Measurements from ENCODE around the gene OR2Y1. TPM values are rescaled to one million over a fixed set of nuclear protein-coding genes. Genes with fewer than 3 reads are reported as not detected.
"Not testable (repeated sequence)": the region's sequence is repeated elsewhere in the genome, so short reads cannot be mapped to it uniquely, and the experiment has no call there.

Gene OR2Y1
- total and polyA plus RNA-seq, 2 donors (not counting 1 experiment from before 2014, with no cell fraction given) = not detected

GRCh38 chr5:180703912-180704311 lies 35.9 kb downstream of the OR2Y1 start:
- no peaks in the 10 kb centered on the region for H4K20me1 ChIP-seq (ENCODE audit: control insufficient read depth, extremely low read depth, insufficient read depth, low read length)
- no peak overlapping the region for H3K9ac ChIP-seq (ENCODE audit: insufficient read depth, low read length)
- no peak overlapping the region for H3K27ac ChIP-seq (ENCODE audit: insufficient read depth, low read length)
- H3K27me3 ChIP-seq (ENCODE audit: control insufficient read depth, insufficient read depth, low read length) = no peaks in the 10 kb centered on the region
- no peaks in the 10 kb centered on the region for H3K4me1 ChIP-seq (ENCODE audit: control insufficient read depth, extremely low read depth, insufficient read depth, low read length)
- H3K79me2 ChIP-seq (ENCODE audit: control insufficient read depth, insufficient read depth, low read length) = no peaks in the 10 kb centered on the region
- H3K4me2 ChIP-seq (ENCODE audit: extremely low read depth, insufficient read depth, low read length) = no peak overlapping the region
- no peak overlapping the region for H2AFZ ChIP-seq (ENCODE audit: low read length)
- no peaks in the 10 kb centered on the region for H3K9me3 ChIP-seq (ENCODE audit: control insufficient read depth, insufficient read depth, low read depth, low read length)
- H3K36me3 ChIP-seq (ENCODE audit: control insufficient read depth, insufficient read depth, low read length) = no peaks in the 10 kb centered on the region
- no peak overlapping the region for H3K4me3 ChIP-seq (replicated peaks in 1 of 4; ENCODE audit: control extremely low read depth in 1 of 4, insufficient read depth in 1 of 4, low read depth in 3 of 4, low read length in 4 of 4)
- no peak for TF ChIP-seq CTCF (conservative IDR thresholded peaks at IDR 0.05 in 1 of 2, IDR thresholded peaks at IDR 0.05 in 1 of 2; ENCODE audit: low read depth in 1 of 2, low read length in 2 of 2)
- TF ChIP-seq EZH2 (IDR thresholded peaks at IDR 0.05; ENCODE audit: low read length, missing control alignments) = no peak
- DNase-seq (ENCODE audit: low read depth in 2 of 2) = no peak

- not testable (repeated sequence) for H3K4me2 ChIP-seq (ENCODE audit: extremely low read depth, insufficient read depth, low read length); H4K20me1 ChIP-seq (ENCODE audit: control insufficient read depth, extremely low read depth, insufficient read depth, low read length); H3K27me3 ChIP-seq (ENCODE audit: control insufficient read depth, insufficient read depth, low read length); H3K36me3 ChIP-seq (ENCODE audit: control insufficient read depth, insufficient read depth, low read length); H2AFZ ChIP-seq (ENCODE audit: low read length); H3K27ac ChIP-seq (ENCODE audit: insufficient read depth, low read length); DNase-seq (ENCODE audit: low read depth in 2 of 2); H3K79me2 ChIP-seq (ENCODE audit: control insufficient read depth, insufficient read depth, low read length); H3K4me3 ChIP-seq (replicated peaks in 1 of 4; ENCODE audit: control extremely low read depth in 1 of 4, insufficient read depth in 1 of 4, low read depth in 3 of 4, low read length in 4 of 4); H3K4me1 ChIP-seq (ENCODE audit: control insufficient read depth, extremely low read depth, insufficient read depth, low read length); H3K9me3 ChIP-seq (ENCODE audit: control insufficient read depth, insufficient read depth, low read depth, low read length); H3K9ac ChIP-seq (ENCODE audit: insufficient read depth, low read length)
Observed at GRCh38 chr5:180703371-180703770, 36.5 kb downstream of the OR2Y1 start.

- H4K20me1 ChIP-seq (ENCODE audit: control insufficient read depth, extremely low read depth, insufficient read depth, low read length); H3K79me2 ChIP-seq (ENCODE audit: control insufficient read depth, insufficient read depth, low read length); H3K4me3 ChIP-seq (replicated peaks in 1 of 4; ENCODE audit: control extremely low read depth in 1 of 4, insufficient read depth in 1 of 4, low read depth in 3 of 4, low read length in 4 of 4); H3K4me2 ChIP-seq (ENCODE audit: extremely low read depth, insufficient read depth, low read length); H3K9me3 ChIP-seq (ENCODE audit: control insufficient read depth, insufficient read depth, low read depth, low read length); H3K4me1 ChIP-seq (ENCODE audit: control insufficient read depth, extremely low read depth, insufficient read depth, low read length); H3K27ac ChIP-seq (ENCODE audit: insufficient read depth, low read length); H3K9ac ChIP-seq (ENCODE audit: insufficient read depth, low read length); H3K36me3 ChIP-seq (ENCODE audit: control insufficient read depth, insufficient read depth, low read length); DNase-seq (ENCODE audit: low read depth in 2 of 2); H2AFZ ChIP-seq (ENCODE audit: low read length); H3K27me3 ChIP-seq (ENCODE audit: control insufficient read depth, insufficient read depth, low read length): not testable (repeated sequence)
Observed at GRCh38 chr5:180700440-180700839, 39.4 kb downstream of the OR2Y1 start.

- no peak for DNase-seq (ENCODE audit: low read depth in 2 of 2)
- H2AFZ ChIP-seq (ENCODE audit: low read length) = no peak overlapping the region
- no peaks in the 10 kb centered on the region for H4K20me1 ChIP-seq (ENCODE audit: control insufficient read depth, extremely low read depth, insufficient read depth, low read length)
- no peak overlapping the region for H3K9ac ChIP-seq (ENCODE audit: insufficient read depth, low read length)
- H3K27me3 ChIP-seq (ENCODE audit: control insufficient read depth, insufficient read depth, low read length) = no peaks in the 10 kb centered on the region
- no peak overlapping the region for H3K4me2 ChIP-seq (ENCODE audit: extremely low read depth, insufficient read depth, low read length)
- H3K27ac ChIP-seq (ENCODE audit: insufficient read depth, low read length) = no peak overlapping the region
- H3K36me3 ChIP-seq (ENCODE audit: control insufficient read depth, insufficient read depth, low read length) = no peaks in the 10 kb centered on the region
- H3K9me3 ChIP-seq (ENCODE audit: control insufficient read depth, insufficient read depth, low read depth, low read length) = no peaks in the 10 kb centered on the region
- no peaks in the 10 kb centered on the region for H3K4me1 ChIP-seq (ENCODE audit: control insufficient read depth, extremely low read depth, insufficient read depth, low read length)
- H3K4me3 ChIP-seq (replicated peaks in 1 of 4; ENCODE audit: control extremely low read depth in 1 of 4, insufficient read depth in 1 of 4, low read depth in 3 of 4, low read length in 4 of 4) = no peak overlapping the region
- TF ChIP-seq CTCF (conservative IDR thresholded peaks at IDR 0.05 in 1 of 2, IDR thresholded peaks at IDR 0.05 in 1 of 2; ENCODE audit: low read depth in 1 of 2, low read length in 2 of 2) (no peak), EZH2 (IDR thresholded peaks at IDR 0.05; ENCODE audit: low read length, missing control alignments) (no peak)
- no peaks in the 10 kb centered on the region for H3K79me2 ChIP-seq (ENCODE audit: control insufficient read depth, insufficient read depth, low read length)
Observed at GRCh38 chr5:180699042-180699441, 40.8 kb downstream of the OR2Y1 start.
